Activated T-helper 1 cell treated with anti-CD3 and anti-CD28 coated beads, Interleukin-2, amount 50 U/mL, for 16 hours (primary cell): ENCODE data around the gene CES3.
"Not testable (repeated sequence)": the region's sequence is repeated elsewhere in the genome, so short reads cannot be mapped to it uniquely, and the experiment has no call there.

Source experiments
- DNase-seq, 2 donors: peaks; one replicate each; pipeline ENCODE4 v3.0.0-alpha.2; 2020; ENCODE audit warnings: low read depth in 1 of 2, low spot score in 1 of 2

Gene CES3

DNA sequence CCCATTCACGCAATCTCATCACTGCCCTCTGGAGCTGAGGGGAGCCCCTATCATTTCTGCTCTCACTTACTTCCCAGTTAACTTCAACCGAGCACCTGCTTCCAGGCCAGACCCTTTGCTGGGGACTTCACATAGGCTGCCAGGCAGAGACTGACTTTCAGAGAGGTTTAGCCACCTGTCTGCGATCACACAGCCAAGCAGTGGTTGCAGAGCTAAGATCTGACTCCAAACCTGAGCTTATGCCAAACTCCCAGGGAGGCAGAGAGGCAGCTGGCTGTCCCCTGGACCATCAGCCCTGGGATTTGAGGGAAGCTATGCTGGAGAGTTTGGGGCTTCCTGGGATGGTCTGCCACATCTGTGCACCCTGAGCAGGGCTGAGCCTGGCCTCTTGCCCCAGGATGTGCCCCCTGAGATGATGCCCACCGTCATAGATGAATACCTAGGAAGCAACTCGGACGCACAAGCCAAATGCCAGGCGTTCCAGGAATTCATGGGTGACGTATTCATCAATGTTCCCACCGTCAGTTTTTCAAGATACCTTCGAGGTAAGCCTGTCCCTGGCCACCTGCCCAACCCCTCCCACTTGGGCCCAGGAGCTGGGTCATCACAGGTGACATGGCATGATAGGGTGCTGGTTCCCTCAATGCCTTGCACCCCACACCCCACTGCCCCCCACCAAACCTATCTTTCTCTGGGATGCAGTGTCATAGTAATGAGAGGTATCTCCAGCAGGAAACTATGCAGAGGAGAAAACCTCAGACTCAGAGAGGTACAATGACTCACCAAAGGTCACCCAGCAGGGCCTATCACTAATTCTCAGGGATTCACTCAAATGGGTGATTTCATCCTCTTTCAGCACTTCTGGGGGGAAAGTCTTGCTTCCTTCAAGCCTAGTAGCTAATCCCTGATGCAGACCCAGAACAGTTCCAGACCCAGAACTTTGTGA lies 10.0 kb downstream of the CES3 start:
- no peak for DNase-seq

DNA sequence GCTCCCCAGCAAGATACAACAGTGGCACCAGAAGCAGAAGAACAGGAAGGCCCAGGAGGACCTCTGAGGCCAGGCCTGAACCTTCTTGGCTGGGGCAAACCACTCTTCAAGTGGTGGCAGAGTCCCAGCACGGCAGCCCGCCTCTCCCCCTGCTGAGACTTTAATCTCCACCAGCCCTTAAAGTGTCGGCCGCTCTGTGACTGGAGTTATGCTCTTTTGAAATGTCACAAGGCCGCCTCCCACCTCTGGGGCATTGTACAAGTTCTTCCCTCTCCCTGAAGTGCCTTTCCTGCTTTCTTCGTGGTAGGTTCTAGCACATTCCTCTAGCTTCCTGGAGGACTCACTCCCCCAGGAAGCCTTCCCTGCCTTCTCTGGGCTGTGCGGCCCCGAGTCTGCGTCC lies 11.9 kb downstream of the CES3 start:
- no peak for DNase-seq

DNA sequence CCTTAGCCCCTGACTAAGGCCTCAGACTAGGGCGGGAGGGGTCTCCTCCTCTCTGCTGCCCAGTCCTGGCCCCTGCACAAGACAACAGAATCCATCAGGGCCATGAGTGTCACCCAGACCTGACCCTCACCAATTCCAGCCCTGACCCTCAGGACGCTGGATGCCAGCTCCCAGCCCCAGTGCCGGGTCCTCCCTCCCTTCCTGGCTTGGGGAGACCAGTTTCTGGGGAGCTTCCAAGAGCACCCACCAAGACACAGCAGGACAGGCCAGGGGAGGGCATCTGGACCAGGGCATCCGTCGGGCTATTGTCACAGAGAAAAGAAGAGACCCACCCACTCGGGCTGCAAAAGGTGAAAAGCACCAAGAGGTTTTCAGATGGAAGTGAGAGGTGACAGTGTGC lies 12.7 kb downstream of the CES3 start:
- no peak for DNase-seq

DNA sequence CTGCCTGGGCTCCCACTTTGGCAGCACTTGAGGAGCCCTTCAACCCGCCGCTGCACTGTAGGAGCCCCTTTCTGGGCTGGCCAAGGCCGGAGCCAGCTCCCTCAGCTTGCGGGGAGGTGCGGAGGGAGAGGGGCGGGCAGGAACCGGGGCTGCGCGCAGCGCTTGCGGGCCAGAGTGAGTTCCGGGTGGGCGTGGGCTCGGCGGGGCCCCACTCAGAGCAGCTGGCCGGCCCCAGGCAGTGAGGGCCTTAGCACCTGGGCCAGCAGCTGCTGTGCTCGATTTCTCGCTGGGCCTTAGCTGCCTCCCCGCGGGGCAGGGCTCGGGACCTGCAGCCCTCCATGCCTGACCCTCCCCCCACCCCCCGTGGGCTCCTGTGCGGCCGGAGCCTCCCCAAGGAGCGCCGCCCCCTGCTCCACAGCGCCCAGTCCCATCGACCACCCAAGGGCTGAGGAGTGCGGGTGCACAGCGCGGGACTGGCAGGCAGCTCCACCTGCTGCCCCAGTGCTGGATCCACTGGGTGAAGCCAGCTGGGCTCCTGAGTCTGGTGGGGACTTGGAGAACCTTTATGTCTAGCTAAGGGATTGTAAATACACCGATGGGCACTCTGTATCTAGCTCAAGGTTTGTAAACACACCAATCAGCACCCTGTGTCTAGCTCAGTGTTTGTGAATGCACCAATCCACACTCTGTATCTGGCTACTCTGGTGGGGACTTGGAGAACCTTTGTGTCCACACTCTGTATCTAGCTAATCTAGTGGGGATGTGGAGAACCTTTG lies 13.3 kb downstream of the CES3 start:
- DNase-seq: not testable (repeated sequence)

DNA sequence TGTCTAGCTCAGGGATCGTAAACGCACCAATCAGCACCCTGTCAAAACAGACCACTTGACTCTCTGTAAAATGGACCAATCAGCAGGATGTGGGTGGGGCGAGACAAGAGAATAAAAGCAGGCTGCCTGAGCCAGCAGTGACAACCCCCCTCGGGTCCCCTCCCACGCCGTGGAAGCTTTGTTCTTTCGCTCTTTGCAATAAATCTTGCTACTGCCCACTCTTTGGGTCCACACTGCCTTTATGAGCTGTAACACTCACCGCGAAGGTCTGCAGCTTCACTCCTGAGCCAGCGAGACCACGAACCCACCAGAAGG lies 13.8 kb downstream of the CES3 start:
- DNase-seq: not testable (repeated sequence)

DNA sequence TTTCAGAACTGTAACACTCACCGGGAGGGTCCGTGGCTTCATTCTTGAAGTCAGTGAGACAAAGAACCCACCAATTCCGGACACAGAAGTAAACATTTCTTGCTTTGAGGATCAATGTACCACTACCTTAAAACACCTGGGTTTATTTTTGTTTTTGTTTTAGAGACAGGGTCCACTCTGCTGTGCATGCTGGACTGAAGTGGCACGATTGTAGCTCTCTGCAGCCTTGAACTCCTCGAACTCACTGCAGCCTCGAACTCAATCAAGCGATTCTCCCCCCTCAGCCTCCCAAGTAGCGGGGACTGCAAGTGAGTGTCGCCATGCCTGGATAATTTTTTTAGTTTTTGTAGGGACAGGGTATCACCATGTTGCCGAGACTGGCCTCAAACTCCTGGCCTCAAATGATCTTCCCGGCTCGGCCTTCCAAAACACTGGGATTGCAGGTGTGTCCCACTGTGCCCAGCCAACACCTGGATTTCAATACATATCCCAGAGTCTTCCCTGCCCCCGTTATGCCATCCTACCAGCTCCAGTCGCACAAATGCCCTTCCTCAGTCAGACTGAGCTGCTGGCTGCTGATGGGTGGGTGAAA lies 14.3 kb downstream of the CES3 start:
- no peak for DNase-seq

DNA sequence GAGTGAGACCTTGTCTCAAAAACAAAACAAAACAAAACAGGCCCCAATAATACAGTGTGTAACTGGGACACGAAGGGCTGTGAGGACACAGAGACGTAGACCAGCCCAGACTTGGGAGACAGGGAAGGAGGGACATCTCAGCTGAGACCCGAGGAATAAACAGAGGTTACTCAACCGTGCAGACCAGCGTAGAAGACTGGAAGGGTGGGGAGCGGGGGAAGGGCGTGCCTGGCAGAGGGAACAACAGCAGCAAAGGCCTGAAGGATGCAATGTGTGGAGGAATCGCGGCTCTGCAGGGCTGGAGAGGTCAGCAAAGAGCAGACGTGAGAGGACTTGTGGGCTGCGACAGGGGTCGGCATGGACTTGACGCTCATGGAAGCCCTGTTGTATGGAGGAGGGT lies 15.7 kb downstream of the CES3 start:
- no peak for DNase-seq

DNA sequence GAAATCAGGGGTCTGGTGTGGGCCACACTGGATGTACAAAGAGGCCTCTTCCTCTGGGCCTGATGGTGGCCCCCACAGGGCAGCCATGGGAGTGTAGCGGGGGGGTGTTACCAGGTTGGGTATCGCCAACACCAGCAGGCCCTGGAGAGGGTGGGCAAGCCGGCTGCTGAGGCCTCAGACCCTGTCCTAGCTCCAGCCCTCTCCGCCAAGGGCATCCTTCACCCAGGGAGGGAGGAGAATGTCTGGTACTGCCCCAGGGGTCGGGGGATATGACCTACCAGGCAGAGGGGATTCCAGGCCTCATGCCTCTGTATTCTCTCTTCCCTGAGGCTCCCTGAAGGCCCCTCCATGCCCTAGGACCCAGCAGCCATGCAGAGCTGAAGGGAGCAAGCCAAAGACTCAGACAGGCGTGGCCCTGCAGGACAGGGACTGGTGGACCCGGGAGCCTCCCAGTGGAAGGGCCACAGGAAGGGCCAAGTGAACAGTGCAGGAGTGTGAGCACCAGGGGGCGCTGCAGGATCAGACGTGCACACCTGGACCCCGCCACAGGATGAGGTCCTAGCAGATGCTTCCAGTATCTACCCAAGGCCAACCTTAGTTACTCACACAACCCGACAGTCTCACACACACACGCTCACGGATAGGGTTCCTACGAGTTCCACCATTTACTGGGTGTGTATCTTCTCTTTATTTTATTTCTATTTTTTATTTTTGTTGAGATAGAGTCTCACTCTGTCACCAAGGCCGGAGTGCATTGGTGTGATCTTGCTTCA lies 16.5 kb downstream of the CES3 start:
- DNase-seq: peak; percentile 83 to 89

DNA sequence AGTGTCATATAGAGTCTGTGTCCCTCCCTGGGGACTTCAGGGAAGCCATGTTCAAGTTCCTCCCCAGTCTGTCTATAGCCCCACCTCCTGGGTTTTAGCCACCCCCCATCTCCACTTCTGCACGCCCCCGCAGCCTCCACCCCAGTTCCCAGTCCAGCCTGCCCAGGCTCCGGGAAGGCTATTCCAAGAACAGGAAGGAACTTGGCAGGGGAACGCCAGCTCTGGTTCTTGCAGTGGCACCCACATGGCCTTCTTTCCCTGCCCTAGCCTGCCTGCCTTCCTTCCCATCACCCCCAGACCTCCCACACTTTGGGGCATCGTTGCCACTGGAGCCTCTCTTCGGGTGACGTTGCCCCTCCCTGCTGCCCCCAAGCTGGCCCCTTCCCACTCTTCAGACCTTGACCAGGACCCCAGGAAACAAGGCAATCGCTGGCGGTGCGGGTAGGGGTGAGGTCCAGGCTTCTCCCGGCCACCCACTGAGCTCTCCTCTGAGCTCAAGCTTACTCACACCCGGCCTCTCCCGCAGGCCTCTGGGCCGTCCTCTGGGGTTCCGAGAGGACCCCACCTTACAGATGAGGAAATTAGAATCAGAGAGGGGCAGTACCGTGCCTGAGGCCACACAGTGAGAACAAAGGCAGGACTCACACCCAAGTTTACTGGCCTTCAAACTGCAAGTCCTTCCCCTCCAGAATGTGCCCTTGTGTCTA lies 18.1 kb downstream of the CES3 start:
- DNase-seq: no peak

DNA sequence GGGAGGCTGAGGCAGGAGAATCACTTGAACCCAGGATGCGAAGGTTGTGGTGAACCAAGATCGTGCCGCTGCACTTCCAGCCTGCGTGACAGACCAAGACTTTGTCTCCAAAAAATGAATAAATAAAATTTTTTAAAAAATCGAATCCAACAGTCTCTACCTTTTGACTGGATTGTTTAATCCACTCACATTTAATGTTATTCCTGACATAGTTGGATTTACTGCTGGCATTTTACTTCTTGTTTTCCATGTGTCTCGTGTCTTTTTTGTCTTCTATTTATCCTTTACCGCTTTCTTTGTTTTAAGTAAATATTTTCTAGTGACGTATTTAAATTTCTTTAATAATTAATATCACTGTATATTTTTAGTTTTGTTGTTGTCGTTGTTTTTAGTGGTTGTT lies 22.0 kb downstream of the CES3 start:
- DNase-seq: no peak

DNA sequence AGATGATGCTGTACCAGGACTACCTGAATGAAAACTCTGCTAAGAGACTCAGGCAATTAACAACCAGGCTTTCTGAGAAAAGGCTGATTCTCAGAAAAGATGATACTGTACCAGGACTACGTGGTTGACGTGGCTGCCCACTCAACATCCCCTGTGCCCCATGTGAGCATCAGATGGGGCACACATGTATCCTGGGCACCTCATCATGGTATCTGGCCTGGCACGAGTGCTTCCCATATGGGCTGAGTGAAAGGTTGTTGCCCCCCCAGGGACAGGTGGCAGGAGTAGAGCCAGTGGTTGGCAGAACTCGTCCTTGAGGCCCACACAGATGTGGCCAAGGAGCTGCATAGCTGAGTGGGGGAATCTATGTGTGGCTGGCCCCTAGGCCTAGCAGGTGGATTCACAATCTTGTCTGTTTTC lies 23.8 kb downstream of the CES3 start:
- DNase-seq: peak in 1 of 2 donors; percentile 41

DNA sequence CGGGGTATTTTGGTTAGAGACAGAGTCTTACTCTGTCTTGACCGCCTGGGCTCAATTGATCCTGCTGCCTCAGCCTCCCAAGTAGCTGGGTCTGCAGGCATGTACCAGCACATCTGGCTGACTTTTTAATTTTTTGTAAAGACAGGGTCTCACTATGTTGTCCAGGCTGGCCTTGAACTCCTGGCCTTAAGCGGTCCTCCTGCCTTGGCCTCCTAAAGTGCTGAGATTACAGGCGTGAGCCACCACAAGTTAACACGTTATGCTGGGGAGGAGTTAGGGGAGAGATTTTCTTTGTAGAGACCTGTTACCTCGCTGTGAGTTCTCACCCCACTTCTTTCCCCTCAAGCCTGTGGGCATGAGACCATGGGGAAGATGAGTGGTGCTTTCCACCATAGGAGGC lies 25.5 kb downstream of the CES3 start:
- DNase-seq: no peak

DNA sequence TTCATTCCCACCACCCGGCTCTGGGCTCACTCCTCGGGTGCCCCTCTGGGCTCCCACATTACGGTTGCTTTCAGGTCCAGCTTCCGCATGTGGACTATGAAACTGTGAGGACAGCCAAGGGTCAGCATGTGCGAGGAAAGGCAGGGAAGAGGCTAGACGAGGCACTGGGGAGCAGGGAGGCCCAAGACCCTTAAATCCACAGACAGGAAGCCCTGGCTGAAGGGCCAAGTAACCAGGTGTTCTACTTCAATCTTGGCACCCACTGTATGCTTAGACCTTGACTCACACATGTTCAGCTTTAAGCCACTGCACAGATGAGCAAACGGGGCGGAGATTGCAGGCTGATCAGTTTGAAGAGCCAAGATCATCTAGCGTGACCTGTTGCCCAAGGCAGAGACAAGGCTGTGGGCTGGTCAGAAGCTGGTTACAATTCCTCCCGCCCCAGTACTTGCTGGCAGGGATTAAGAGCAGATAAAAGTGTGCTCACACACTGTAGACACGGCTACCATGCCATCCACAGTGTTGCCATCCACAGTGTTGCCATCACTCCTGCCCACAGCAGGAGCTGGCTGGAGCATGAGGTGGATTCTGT lies 27.2 kb downstream of the CES3 start, which contains the start of gene CES4A:
TSS of gene CES4A (plus strand) at position 393 of the 592 bp plus-strand sequence. CDS start at position 577, 184 bp downstream.
- DNase-seq: no peak

DNA sequence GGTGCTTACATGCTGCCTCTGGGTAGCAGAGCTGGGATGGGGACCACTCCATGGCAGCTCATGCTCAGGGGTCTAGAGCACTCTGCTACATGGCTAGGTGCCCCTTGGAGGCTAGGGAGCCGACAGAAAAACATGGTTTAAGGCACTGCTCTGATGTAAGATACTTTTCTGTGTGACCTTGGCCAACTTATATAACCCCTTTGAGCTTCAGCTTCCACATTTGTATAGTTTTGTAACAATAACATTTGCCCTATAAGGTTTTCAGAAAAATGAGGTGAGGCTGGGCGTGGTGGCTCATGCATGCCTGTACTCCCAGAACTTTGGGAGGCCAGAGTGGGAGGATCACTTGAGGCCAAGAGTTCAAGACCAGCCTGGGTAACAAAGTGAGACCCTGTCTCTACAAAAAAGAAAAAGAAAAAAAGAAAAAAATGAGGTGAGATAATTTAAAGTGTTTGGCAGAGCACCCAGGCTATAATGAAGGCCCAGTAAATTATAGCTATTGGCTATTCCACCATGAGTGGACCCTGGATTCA lies 30.5 kb downstream of the CES3 start:
- DNase-seq: no peak

DNA sequence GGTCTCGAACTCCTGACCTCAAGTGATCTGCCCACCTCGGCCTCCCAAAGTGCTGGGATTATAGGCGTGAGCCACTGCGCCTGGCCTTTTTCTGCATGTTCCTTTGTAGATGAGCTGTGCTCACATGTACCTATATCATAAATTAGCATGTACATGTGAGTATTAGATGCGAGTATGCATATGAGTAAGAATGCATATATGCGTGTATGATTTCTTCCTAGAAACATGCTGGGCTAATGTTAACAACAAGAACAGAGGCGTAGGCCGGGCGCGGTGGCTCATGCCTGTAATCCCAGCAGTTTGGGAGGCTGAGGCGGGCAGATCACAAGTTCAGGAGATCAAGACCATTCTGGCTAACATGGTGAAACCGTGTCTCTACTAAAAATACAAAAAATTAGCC lies 32.5 kb downstream of the CES3 start:
- not testable (repeated sequence) for DNase-seq

DNA sequence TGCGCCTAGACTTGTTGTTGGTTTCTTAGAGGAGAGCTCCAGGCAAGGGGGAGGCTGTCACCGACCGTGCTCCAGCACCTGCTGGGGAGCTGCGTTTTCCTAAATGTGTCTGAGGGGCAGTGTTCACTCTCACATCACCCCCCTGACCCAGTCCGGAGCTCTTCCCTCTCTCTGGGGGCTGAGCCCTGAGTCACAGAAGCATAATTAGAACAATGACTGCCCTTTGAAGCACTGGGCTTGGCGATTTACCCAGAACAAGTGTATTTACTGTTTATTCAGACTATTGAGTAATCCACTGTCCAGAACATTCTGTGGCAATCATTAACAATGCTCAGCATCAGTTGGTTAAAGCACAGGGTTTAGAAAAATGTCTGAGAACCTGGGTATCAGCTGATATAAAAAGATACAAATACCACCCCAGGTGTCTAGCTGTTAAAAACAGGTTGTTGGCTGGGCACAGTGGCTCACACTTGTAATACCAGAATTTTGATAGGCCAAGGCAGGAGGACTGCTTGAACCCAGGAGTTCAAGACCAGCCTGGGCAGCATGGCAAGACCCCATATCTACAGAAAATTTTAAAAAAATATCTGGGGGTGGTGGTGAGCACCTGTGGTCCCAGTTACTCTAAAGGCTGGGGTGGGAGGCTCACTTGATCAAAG lies 35.4 kb downstream of the CES3 start:
- DNase-seq: no peak

DNA sequence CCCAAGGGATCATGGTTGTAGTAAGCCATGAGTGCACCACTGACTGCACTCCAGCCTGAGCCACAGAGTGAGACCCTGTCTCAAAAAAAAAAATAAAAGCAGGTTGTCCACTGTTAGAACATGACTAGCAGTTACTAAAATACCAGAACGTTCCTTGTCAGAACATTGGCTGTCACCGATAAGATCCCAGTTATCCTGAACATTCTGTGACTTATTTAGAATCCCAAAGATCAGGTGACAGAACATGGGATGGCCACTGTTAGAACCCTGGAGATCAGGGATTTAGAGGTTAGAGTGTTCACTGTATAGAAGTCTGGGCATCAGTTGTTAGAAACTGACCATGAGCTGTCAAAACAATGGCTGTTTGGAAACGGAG lies 35.9 kb downstream of the CES3 start:
- DNase-seq: no peak

DNA sequence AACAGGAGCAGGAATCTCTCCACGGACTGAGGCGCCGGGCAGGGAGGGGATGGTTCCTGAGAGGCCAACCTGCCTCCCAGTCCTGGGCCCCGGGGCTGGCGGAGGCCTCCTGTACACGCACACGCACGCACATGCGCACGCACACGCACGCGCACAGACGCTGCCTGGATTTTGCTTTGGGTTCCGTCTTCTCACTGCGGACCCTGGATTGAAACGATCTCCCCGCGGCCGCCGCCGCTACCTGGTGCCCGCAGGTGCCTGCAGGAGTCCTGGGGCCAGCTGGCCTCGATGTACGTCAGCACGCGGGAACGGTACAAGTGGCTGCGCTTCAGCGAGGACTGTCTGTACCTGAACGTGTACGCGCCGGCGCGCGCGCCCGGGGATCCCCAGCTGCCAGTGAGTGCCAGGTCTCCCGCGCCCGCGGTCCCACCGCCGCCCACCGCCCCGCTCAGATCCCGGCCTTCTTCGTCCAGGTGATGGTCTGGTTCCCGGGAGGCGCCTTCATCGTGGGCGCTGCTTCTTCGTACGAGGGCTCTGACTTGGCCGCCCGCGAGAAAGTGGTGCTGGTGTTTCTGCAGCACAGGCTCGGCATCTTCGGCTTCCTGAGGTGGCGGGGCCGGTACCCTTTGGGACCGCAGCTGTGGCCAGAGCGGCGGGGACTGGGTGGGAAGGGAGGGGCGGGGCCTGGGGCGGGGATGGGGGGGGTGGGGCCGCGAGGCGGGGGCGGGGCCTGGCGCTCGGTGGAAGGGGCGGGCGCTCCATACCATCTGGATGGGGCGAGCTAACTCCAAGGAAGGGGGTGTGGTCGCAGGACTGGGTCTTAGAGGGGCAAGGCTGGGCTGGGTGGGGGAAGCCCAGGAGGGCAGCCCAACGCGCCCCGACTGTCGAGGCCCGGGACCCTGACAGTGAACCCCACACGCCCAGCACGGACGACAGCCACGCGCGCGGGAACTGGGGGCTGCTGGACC lies 39.6 kb downstream of the CES3 start:
- DNase-seq: peak; percentile 30 to 32
